Panc1 (cell line): ENCODE data around the gene PPM1K.

ENCODE experiments used
- POLR2AphosphoS5 ChIP-seq: IDR thresholded peaks from 2 replicates; pipeline ENCODE4 v1.6.1; 2012; ENCODE audit warnings: mild to moderate bottlenecking, low read depth, low read length, moderate library complexity
- REST ChIP-seq, 2 experiments: IDR thresholded peaks; 2 replicates each; pipeline ENCODE4 v1.6.1; 2011 to 2012; ENCODE audit warnings: low read depth in 2 of 2, control low read depth in 1 of 2, low read length in 1 of 2, mild to moderate bottlenecking in 1 of 2, moderate library complexity in 1 of 2; ENCODE audit not compliant: insufficient read depth in 1 of 2
- SIN3A ChIP-seq: IDR thresholded peaks from 2 replicates; pipeline ENCODE4 v1.6.1; 2012; ENCODE audit warnings: low read depth, mild to moderate bottlenecking, low read length, moderate library complexity, borderline replicate concordance; ENCODE audit not compliant: insufficient read depth
- TCF7L2 ChIP-seq: IDR thresholded peaks from 2 replicates; pipeline ENCODE4 v1.6.1; 2011; ENCODE audit warnings: mild to moderate bottlenecking, low read depth, low read length, inconsistent platforms
- TF ChIP-seq, protein P1 (sequence below): fragments of 450-650 bp; IDR thresholded peaks from 2 replicates; pipeline ENCODE4 v1.5.1; 2017; ENCODE audit warnings: mild to moderate bottlenecking

GRCh38 chr4:88257726-88258125, 26.6 kb downstream of the PPM1K start:
- TF ChIP-seq, protein P1, sequence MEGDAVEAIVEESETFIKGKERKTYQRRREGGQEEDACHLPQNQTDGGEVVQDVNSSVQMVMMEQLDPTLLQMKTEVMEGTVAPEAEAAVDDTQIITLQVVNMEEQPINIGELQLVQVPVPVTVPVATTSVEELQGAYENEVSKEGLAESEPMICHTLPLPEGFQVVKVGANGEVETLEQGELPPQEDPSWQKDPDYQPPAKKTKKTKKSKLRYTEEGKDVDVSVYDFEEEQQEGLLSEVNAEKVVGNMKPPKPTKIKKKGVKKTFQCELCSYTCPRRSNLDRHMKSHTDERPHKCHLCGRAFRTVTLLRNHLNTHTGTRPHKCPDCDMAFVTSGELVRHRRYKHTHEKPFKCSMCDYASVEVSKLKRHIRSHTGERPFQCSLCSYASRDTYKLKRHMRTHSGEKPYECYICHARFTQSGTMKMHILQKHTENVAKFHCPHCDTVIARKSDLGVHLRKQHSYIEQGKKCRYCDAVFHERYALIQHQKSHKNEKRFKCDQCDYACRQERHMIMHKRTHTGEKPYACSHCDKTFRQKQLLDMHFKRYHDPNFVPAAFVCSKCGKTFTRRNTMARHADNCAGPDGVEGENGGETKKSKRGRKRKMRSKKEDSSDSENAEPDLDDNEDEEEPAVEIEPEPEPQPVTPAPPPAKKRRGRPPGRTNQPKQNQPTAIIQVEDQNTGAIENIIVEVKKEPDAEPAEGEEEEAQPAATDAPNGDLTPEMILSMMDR, result no peak
- TF ChIP-seq POLR2AphosphoS5 (no peak), TCF7L2 (no peak), REST (IDR thresholded peaks at IDR 0.05; ENCODE audit: insufficient read depth in 1 of 2, low read depth in 2 of 2, low read length in 1 of 2) (no peak), SIN3A (no peak)
